SK-N-SH (cell line): ENCODE data around the gene UST.
A peak's percentile ranks its signal among the peaks of the same experiment; 100 is the strongest.

Source experiments
- NFIC ChIP-seq: IDR thresholded peaks from 2 replicates; pipeline ENCODE4 v1.4.0; 2012; ENCODE audit warnings: borderline replicate concordance
- TEAD4 ChIP-seq: IDR thresholded peaks from 2 replicates; pipeline ENCODE4 v1.4.0; 2012; ENCODE audit warnings: mild to moderate bottlenecking, borderline replicate concordance; ENCODE audit not compliant: insufficient read depth
- TF ChIP-seq, protein P1 (sequence below): fragments of 200-600 bp; sonication (generic); IDR thresholded peaks from 2 replicates; pipeline ENCODE4 v1.6.1; 2017; ENCODE audit warnings: antibody characterized with exemption, mild to moderate bottlenecking, moderate library complexity

DNA sequence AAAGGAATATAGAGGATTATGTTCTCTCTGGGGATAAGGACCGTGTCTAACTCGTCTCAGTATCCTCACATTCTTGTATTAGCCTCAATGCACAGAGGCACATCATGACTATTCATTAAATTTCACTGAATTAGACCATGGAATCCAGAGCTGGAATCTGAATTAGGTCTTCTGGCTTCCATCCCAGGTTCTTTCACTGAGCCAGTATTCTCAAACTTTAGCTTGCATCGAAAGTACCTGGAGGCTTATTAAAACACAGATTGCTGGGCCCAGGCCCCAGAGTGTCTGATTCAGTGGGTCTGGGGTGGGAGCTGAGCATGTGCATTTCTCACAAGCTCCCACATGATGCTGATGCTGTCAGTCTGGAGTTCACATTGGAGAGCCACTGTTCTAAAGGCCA is 142.0 kb downstream of the UST start:
- TF ChIP-seq TEAD4 (no peak), NFIC (0 out of 2 replicates have a peak, but pooled peaks have one; percentile 14)
- TF ChIP-seq, protein P1, sequence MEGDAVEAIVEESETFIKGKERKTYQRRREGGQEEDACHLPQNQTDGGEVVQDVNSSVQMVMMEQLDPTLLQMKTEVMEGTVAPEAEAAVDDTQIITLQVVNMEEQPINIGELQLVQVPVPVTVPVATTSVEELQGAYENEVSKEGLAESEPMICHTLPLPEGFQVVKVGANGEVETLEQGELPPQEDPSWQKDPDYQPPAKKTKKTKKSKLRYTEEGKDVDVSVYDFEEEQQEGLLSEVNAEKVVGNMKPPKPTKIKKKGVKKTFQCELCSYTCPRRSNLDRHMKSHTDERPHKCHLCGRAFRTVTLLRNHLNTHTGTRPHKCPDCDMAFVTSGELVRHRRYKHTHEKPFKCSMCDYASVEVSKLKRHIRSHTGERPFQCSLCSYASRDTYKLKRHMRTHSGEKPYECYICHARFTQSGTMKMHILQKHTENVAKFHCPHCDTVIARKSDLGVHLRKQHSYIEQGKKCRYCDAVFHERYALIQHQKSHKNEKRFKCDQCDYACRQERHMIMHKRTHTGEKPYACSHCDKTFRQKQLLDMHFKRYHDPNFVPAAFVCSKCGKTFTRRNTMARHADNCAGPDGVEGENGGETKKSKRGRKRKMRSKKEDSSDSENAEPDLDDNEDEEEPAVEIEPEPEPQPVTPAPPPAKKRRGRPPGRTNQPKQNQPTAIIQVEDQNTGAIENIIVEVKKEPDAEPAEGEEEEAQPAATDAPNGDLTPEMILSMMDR = no peak
